WTC11 (cell line): Measurements from ENCODE around the gene FBXO40. TPM values are rescaled to one million over a fixed set of nuclear protein-coding genes. Genes with fewer than 3 reads are reported as not detected.

Source experiments
- ATAC-seq: fragments of 200-7000 bp; cut with Tn5 transposase; 2 replicates; pipeline ENCODE4 v1.10.0; 2021; ENCODE audit warnings: mild to moderate bottlenecking, moderate library complexity
- CTCF ChIA-PET: fragments of 300-600 bp; sonication (Branson Sonifier 250); formaldehyde crosslinking; loops from one replicate; lab custom pipeline; 2021; ENCODE audit warnings: antibody characterized with exemption; lab: Charles Lee
- POLR2A ChIA-PET: fragments of 350-600 bp; sonication (Branson Sonifier 250); formaldehyde crosslinking; loops from one replicate; lab custom pipeline; 2021; ENCODE audit warnings: antibody characterized with exemption; lab: Charles Lee
- DNase-seq: peaks from one replicate; pipeline ENCODE4 v3.0.0; 2021; ENCODE audit warnings: low spot score
- H3K27ac Mint-ChIP-seq: 2 replicates; pipeline ENCODE4 v1.8.0; 2021; ENCODE audit warnings: mixed read lengths
- H3K27me3 Mint-ChIP-seq: 2 replicates; pipeline ENCODE4 v1.8.0; 2021; ENCODE audit warnings: low read depth, mild to moderate bottlenecking, moderate library complexity, mixed read lengths
- H3K36me3 Mint-ChIP-seq: 2 replicates; pipeline ENCODE4 v1.8.0; 2021; ENCODE audit warnings: mixed read lengths
- H3K4me1 Mint-ChIP-seq: 2 replicates; pipeline ENCODE4 v1.8.0; 2022; ENCODE audit warnings: mixed read lengths
- H3K4me3 Mint-ChIP-seq: 2 replicates; pipeline ENCODE4 v1.8.0; 2021; ENCODE audit warnings: mild to moderate bottlenecking, moderate library complexity, mixed read lengths
- H3K9me3 Mint-ChIP-seq: 2 replicates; pipeline ENCODE4 v1.8.0; 2021; ENCODE audit warnings: mixed read lengths
- AFF4 ChIP-seq: sonication (generic); formaldehyde crosslinking; IDR thresholded peaks from 2 replicates; pipeline ENCODE4 v1.8.1; 2023; ENCODE audit warnings: mild to moderate bottlenecking, missing genetic modification reagents, borderline replicate concordance
- ATF1 ChIP-seq: sonication (generic); formaldehyde crosslinking; IDR thresholded peaks from 2 replicates; pipeline ENCODE4 v1.8.1; 2023; ENCODE audit warnings: mild to moderate bottlenecking, moderate library complexity, missing genetic modification reagents
- ATF3 ChIP-seq: sonication (generic); formaldehyde crosslinking; conservative IDR thresholded peaks from 2 replicates; pipeline ENCODE4 v1.8.1; 2022; ENCODE audit warnings: mild to moderate bottlenecking, missing genetic modification reagents
- CBFB ChIP-seq: sonication (generic); formaldehyde crosslinking; IDR thresholded peaks from 2 replicates; pipeline ENCODE4 v1.8.1; 2022; ENCODE audit warnings: mild to moderate bottlenecking, low read depth, missing genetic modification reagents
- CREM ChIP-seq: sonication (generic); formaldehyde crosslinking; IDR thresholded peaks from 2 replicates; pipeline ENCODE4 v1.8.1; 2022; ENCODE audit warnings: mild to moderate bottlenecking, missing genetic modification reagents, moderate library complexity
- ESRRA ChIP-seq: sonication (generic); formaldehyde crosslinking; IDR thresholded peaks from 2 replicates; pipeline ENCODE4 v1.8.1; 2022; ENCODE audit warnings: mild to moderate bottlenecking, missing genetic modification reagents, borderline replicate concordance
- ETV6 ChIP-seq: sonication (generic); formaldehyde crosslinking; IDR thresholded peaks from 2 replicates; pipeline ENCODE4 v1.8.1; 2022; ENCODE audit warnings: mild to moderate bottlenecking, missing genetic modification reagents
- FOXJ3 ChIP-seq: sonication (generic); formaldehyde crosslinking; IDR thresholded peaks from 2 replicates; pipeline ENCODE4 v1.9.0; 2021; ENCODE audit warnings: missing genetic modification reagents, mild to moderate bottlenecking, borderline replicate concordance
- GRHL2 ChIP-seq: fragments of 250-450 bp; sonication (Bioruptor Pico); IDR thresholded peaks from 2 replicates; pipeline ENCODE4 v1.8.0; 2022; ENCODE audit warnings: mild to moderate bottlenecking, moderate library complexity; ENCODE audit not compliant: insufficient replicate concordance, severe bottlenecking
- IRF1 ChIP-seq: sonication (generic); formaldehyde crosslinking; IDR thresholded peaks from 2 replicates; pipeline ENCODE4 v1.8.0; 2023; ENCODE audit warnings: missing genetic modification reagents
- JAZF1 ChIP-seq: fragments of 250-450 bp; sonication (Bioruptor Pico); IDR thresholded peaks from 2 replicates; pipeline ENCODE4 v1.9.0; 2021; ENCODE audit warnings: moderate library complexity, mild to moderate bottlenecking, inconsistent platforms
- NFYB ChIP-seq: sonication (generic); formaldehyde crosslinking; conservative IDR thresholded peaks from 2 replicates; pipeline ENCODE4 v1.8.0; 2022; ENCODE audit warnings: low read depth, missing genetic modification reagents
- RELA ChIP-seq: sonication (generic); formaldehyde crosslinking; IDR thresholded peaks from 2 replicates; pipeline ENCODE4 v1.8.1; 2022; ENCODE audit warnings: missing genetic modification reagents, mild to moderate bottlenecking, borderline replicate concordance
- RORB ChIP-seq: fragments of 250-450 bp; sonication (Bioruptor Pico); IDR thresholded peaks from 2 replicates; pipeline ENCODE4 v1.9.0; 2021; ENCODE audit warnings: mild to moderate bottlenecking
- SMAD3 ChIP-seq: sonication (generic); formaldehyde crosslinking; IDR thresholded peaks from 2 replicates; pipeline ENCODE4 v1.8.0; 2022; ENCODE audit warnings: missing genetic modification reagents, mild to moderate bottlenecking, borderline replicate concordance
- STAT6 ChIP-seq: sonication (generic); formaldehyde crosslinking; conservative IDR thresholded peaks from 2 replicates; pipeline ENCODE4 v1.8.1; 2023; ENCODE audit warnings: mild to moderate bottlenecking, low read depth, missing genetic modification reagents, moderate library complexity
- TEAD1 ChIP-seq: sonication (generic); formaldehyde crosslinking; IDR thresholded peaks from 2 replicates; pipeline ENCODE4 v1.8.0; 2022; ENCODE audit warnings: mild to moderate bottlenecking, missing genetic modification reagents
- ZNF219 ChIP-seq: sonication (generic); formaldehyde crosslinking; IDR thresholded peaks from 2 replicates; pipeline ENCODE4 v1.8.0; 2023; ENCODE audit warnings: missing genetic modification reagents, mild to moderate bottlenecking, borderline replicate concordance
- ZNF263 ChIP-seq: sonication (generic); formaldehyde crosslinking; IDR thresholded peaks from 2 replicates; pipeline ENCODE4 v1.8.1; 2022; ENCODE audit warnings: low read depth, mild to moderate bottlenecking, moderate library complexity, missing genetic modification reagents
- ZNF532 ChIP-seq: fragments of 250-450 bp; sonication (Bioruptor Pico); IDR thresholded peaks from 2 replicates; pipeline ENCODE4 v1.9.0; 2021; ENCODE audit warnings: mild to moderate bottlenecking, borderline replicate concordance
- ZNF671 ChIP-seq: fragments of 250-450 bp; sonication (Bioruptor Pico); IDR thresholded peaks from 2 replicates; pipeline ENCODE4 v1.8.0; 2021; ENCODE audit warnings: mild to moderate bottlenecking
- ZSCAN18 ChIP-seq: fragments of 250-450 bp; sonication (Bioruptor Pico); IDR thresholded peaks from 2 replicates; pipeline ENCODE4 v2.1.2; 2022; ENCODE audit warnings: mild to moderate bottlenecking, moderate library complexity
- total RNA-seq: library from RNA; stranded (reverse); gene quantifications from 3 replicates; pipeline ENCODE4 v1.2.3, GENCODE V29; 2021

FBXO40 gene
- total RNA-seq, 1 experiment from 2014 or later: 0.04 TPM

GRCh38 chr3:121667333-121667732 is 74.2 kb downstream of the FBXO40 start:
- TF ChIP-seq ZNF263 (no peak), CREM (no peak), TEAD1 (CRISPR knock-in tag) (no peak), FOXJ3 (CRISPR knock-in tag) (no peak), ZNF532 (no peak), ETV6 (no peak), RELA (CRISPR knock-in tag) (no peak), ATF3 (no peak), STAT6 (CRISPR knock-in tag) (no peak)

GRCh38 chr3:121670676-121671075 is 77.5 kb downstream of the FBXO40 start:
- Mint-ChIP-seq H3K4me1 (no peaks in the 10 kb centered on the region), H3K4me3 (no peak overlapping the region), H3K9me3 (no peaks in the 10 kb centered on the region), H3K36me3 (peaks cover 28% of the 10 kb centered on the region), H3K27ac (no peak overlapping the region), H3K27me3 (no peaks in the 10 kb centered on the region)
- ChIA-PET POLR2A (no interaction called here), CTCF (no interaction called here)
- DNase-seq (no peak), ATAC-seq (no peak)
- TF ChIP-seq ZNF219 (no peak), CBFB (CRISPR knock-in tag) (no peak), ZSCAN18 (CRISPR knock-in tag) (no peak), ZNF671 (no peak), JAZF1 (no peak), ESRRA (CRISPR knock-in tag) (no peak), SMAD3 (no peak), GRHL2 (CRISPR knock-in tag) (no peak), ATF1 (CRISPR knock-in tag) (no peak), NFYB (CRISPR knock-in tag) (no peak), RELA (CRISPR knock-in tag) (no peak), RORB (CRISPR knock-in tag) (no peak), IRF1 (CRISPR knock-in tag) (no peak), AFF4 (CRISPR knock-in tag) (no peak)

More at GRCh38 chr3:121667333-121667732, 74.2 kb downstream of the FBXO40 start:
- 0 out of 2 replicates have a peak, but pooled peaks cover 7% of the 10 kb centered on the region for H3K4me1 Mint-ChIP-seq
- H3K27me3 Mint-ChIP-seq: no peaks in the 10 kb centered on the region
- no peak overlapping the region for H3K27ac Mint-ChIP-seq
- H3K4me3 Mint-ChIP-seq: no peak overlapping the region
- POLR2A ChIA-PET: no interaction called here
- no peaks in the 10 kb centered on the region for H3K9me3 Mint-ChIP-seq
- no peak for ATAC-seq
- H3K36me3 Mint-ChIP-seq: peaks cover 41% of the 10 kb centered on the region
- CTCF ChIA-PET: interaction anchor here (1.1 kb wide), 1 partner anchor 120 kb away, joined by 4 read pairs; no protein-coding TSS in a partner anchor
- DNase-seq: no peak
